Measurements from ENCODE around the gene FHDC1. TPM values are rescaled to one million over a fixed set of nuclear protein-coding genes. Genes with fewer than 3 reads are reported as not detected.

FHDC1 gene
- polyA plus RNA-seq, 2 of the 4 experiments (the other 2 are of a cell fraction): 0.08 to 0.31 TPM

DNA sequence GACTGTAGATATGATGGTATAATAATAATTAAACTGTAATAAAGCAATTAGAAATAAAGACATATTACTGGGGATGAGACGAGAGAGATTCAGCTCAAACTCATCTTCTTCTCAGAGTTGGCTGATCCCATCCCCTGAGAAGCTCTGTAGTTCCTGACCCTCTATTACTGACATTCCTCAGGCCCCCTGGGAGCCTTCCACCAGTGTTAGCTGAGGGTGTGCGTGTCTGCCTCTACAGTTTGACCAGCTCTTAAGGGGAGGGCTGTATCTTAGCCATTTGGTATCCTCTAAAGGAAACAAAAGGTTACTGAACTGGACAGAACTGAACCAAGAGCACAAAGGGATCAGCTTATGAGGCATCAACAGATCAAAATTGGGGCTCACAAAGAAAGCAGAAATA, 11.2 kb downstream of the FHDC1 start (continued):
- TF ChIP-seq, protein P1, sequence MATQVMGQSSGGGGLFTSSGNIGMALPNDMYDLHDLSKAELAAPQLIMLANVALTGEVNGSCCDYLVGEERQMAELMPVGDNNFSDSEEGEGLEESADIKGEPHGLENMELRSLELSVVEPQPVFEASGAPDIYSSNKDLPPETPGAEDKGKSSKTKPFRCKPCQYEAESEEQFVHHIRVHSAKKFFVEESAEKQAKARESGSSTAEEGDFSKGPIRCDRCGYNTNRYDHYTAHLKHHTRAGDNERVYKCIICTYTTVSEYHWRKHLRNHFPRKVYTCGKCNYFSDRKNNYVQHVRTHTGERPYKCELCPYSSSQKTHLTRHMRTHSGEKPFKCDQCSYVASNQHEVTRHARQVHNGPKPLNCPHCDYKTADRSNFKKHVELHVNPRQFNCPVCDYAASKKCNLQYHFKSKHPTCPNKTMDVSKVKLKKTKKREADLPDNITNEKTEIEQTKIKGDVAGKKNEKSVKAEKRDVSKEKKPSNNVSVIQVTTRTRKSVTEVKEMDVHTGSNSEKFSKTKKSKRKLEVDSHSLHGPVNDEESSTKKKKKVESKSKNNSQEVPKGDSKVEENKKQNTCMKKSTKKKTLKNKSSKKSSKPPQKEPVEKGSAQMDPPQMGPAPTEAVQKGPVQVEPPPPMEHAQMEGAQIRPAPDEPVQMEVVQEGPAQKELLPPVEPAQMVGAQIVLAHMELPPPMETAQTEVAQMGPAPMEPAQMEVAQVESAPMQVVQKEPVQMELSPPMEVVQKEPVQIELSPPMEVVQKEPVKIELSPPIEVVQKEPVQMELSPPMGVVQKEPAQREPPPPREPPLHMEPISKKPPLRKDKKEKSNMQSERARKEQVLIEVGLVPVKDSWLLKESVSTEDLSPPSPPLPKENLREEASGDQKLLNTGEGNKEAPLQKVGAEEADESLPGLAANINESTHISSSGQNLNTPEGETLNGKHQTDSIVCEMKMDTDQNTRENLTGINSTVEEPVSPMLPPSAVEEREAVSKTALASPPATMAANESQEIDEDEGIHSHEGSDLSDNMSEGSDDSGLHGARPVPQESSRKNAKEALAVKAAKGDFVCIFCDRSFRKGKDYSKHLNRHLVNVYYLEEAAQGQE (IDR thresholded peaks at IDR 0.05): no peak
- no peak for TF ChIP-seq ZFP36 (IDR thresholded peaks at IDR 0.05; ENCODE audit: borderline replicate concordance, partially characterized antibody)
- TF ChIP-seq, protein P2, sequence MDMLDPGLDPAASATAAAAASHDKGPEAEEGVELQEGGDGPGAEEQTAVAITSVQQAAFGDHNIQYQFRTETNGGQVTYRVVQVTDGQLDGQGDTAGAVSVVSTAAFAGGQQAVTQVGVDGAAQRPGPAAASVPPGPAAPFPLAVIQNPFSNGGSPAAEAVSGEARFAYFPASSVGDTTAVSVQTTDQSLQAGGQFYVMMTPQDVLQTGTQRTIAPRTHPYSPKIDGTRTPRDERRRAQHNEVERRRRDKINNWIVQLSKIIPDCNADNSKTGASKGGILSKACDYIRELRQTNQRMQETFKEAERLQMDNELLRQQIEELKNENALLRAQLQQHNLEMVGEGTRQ (IDR thresholded peaks at IDR 0.05): no peak
- TF ChIP-seq, protein P3, sequence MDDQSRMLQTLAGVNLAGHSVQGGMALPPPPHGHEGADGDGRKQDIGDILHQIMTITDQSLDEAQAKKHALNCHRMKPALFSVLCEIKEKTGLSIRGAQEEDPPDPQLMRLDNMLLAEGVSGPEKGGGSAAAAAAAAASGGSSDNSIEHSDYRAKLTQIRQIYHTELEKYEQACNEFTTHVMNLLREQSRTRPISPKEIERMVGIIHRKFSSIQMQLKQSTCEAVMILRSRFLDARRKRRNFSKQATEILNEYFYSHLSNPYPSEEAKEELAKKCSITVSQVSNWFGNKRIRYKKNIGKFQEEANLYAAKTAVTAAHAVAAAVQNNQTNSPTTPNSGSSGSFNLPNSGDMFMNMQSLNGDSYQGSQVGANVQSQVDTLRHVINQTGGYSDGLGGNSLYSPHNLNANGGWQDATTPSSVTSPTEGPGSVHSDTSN (IDR thresholded peaks at IDR 0.05): no peak
- no peak for TF ChIP-seq SREBF2 (IDR thresholded peaks at IDR 0.05)
- TF ChIP-seq FOSL2 (IDR thresholded peaks at IDR 0.05): no peak
- no peak for TF ChIP-seq FOSL2 (CRISPR knock-in tag; IDR thresholded peaks at IDR 0.05)
- no peak for TF ChIP-seq HOXA7 (CRISPR knock-in tag; IDR thresholded peaks at IDR 0.05)
- no peak for TF ChIP-seq HDAC2 (IDR thresholded peaks at IDR 0.05)

DNA sequence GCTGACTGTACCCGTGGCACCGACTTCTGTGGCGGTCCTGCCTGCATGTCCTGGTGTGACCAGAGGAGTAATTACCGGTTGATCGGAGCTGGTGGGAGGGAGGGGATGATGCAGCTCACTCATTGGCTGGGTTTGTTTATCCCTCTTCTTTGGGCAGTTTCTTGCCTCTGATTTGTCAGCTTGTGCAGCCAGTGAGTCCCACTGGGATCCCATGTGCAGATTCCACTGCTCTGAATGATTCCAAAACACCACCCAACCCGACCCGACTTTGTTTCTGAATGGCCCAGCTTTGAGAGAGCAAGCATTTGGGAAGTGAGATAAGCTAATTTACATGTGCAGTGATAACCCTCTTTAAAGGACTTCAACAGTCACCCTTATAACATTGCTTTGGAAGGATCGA, 13.8 kb downstream of the FHDC1 start:
- TF ChIP-seq KDM5A (IDR thresholded peaks at IDR 0.05): no peak
- TF ChIP-seq RNF2 (IDR thresholded peaks at IDR 0.05; ENCODE audit: borderline replicate concordance, low read depth): no peak
- no peak for TF ChIP-seq GATA3 (IDR thresholded peaks at IDR 0.05; ENCODE audit: borderline replicate concordance)
- TF ChIP-seq HOXB5 (CRISPR knock-in tag; IDR thresholded peaks at IDR 0.05): no peak
- no peak for TF ChIP-seq JUN (IDR thresholded peaks at IDR 0.05)
- no peak for TF ChIP-seq CEBPB (IDR thresholded peaks at IDR 0.05)
- TF ChIP-seq HOXA7 (CRISPR knock-in tag; IDR thresholded peaks at IDR 0.05): no peak
- no peak for TF ChIP-seq ESRRA (IDR thresholded peaks at IDR 0.05; ENCODE audit: borderline replicate concordance, low read length)
- TF ChIP-seq MAX (IDR thresholded peaks at IDR 0.05): no peak
- no peak for TF ChIP-seq FOXS1 (CRISPR knock-in tag; IDR thresholded peaks at IDR 0.05)
- no peak for TF ChIP-seq EHF (CRISPR knock-in tag; IDR thresholded peaks at IDR 0.05)
- no peak for TF ChIP-seq EP300 (IDR thresholded peaks at IDR 0.05)
- WGBS (ENCODE audit: missing lambda C conversion rate): 92% methylated on average over 8 of the region's 8 CpGs
- ChIA-PET POLR2A (no interaction called here), CTCF (interaction anchor here (1.2 kb wide), 1 partner anchor 178 kb away, joined by 3 read pairs; no protein-coding TSS in a partner anchor)
- ATAC-seq: no peak
- Histone ChIP-seq H3K9me3 (no peaks in the 10 kb centered on the region), H3K4me3 (no peak overlapping the region), H3K4me2 (no peak overlapping the region), H3K27ac (no peak overlapping the region), H3K4me1 (peaks cover 10% of the 10 kb centered on the region; the same call in 2 of the 3 replicates)
- DNase-seq (ENCODE audit: low read depth in 1 of 2, low spot score in 1 of 2): no peak
- FAIRE-seq: no peak

Data from A549 (cell line).